Skin of body (tissue), 2 donors: ENCODE data around the gene RAF1. TPM values are rescaled to one million over a fixed set of nuclear protein-coding genes. Genes with fewer than 3 reads are reported as not detected.
"Not testable (repeated sequence)": the region's sequence is repeated elsewhere in the genome, so short reads cannot be mapped to it uniquely, and the experiment has no call there.

ENCODE experiments used
- DNase-seq: peaks from one replicate; lab custom pipeline; 2025; lab: John Stamatoyannopoulos, UW
- total RNA-seq: library from RNA; depleted of rRNA; stranded (reverse); fragments of >200 nt; gene quantifications from one replicate; pipeline ENCODE4 v1.2.3, GENCODE V29; 2014

Gene RAF1
- total RNA-seq, result 112 TPM

DNA sequence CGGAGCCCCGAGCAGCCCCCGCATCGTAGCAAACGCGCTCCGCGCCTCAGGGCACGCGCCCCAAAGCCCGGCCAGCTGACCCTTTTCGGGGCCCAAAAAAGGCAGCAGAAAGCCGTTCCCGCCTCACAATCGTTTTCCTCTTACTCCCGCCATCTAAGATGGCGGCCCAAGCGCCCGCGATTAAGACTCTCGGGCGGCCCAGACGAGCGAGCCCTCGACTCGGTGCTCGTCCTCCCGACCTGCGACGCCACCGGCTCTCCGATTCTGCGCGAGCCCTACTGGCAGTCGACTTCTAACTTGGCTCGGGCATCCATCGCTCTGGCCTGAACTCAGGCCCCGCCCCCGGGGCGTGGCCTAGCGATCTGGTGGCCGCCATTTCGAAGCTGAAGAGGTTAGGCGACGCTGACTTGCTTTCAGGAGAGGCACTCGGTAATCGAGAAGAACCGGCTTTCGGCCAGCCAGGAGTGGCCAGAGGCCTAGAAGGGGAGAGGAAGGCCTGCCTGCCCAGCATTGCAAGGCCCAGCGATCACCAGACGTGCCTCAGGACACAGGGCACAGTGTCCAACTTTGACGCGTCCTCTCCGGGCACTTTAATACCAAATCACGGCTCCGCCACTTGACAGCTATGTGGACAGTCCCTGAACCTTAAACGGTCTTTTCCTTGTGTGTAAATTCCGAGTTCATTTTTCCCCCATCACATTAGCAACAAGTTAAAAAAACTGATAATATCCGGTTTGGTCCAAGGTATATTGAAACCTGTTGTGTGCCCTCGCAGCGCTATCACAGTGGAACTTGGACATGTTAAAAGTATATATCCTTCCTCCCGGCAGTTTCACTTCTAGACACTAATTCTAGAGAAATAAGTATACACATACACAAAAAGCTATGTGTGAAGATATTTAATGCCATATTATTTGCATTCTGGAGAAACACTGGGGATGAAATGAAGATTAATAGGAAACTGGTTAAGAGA lies at the start of gene RAF1:
Gene RAF1, minus strand, starts transcription at position 182 of the 973 bp plus-strand sequence. CDS start 45,396 bp downstream, outside the sequence.
- peak; percentile 98 for DNase-seq

DNA sequence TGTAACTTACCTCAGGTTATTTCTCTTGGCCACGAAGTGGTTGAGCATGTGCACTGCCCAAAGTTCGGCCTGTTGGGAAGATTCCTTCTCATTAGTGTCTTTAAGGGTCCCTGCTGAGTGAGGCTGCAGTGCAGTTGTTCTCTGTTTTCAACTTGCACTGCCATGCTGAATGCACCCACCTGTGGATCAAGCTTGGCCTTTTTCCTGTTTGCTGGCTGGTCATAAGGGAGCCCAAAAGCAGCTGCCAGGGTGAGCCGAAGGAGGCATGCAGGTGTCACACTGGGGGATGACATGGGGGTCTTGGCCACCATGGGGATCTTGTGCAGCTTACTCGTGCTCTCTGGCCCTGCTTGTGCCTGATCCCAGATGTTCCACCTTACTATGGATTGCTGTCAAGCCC lies 46.1 kb upstream of the RAF1 start:
- no peak for DNase-seq

DNA sequence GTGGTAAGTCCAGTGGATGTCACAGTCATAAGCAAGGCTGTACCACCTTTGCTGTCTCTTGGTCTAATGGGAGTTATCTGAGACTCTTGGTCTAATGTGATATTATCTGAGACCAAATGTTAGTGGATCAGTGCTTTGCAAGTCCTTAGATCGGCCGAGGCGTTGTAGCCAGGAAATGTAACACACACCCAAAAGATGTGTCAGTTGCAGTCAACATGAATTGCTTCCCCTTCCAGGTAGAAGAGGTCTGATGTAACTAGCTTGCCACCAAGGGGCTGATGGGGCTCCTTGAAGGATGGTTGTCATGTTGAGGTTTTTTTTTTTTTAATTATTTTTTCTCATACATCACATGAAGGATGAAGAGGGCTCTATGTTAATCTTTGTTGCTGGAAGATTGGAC lies 45.4 kb upstream of the RAF1 start:
- DNase-seq, result no peak

DNA sequence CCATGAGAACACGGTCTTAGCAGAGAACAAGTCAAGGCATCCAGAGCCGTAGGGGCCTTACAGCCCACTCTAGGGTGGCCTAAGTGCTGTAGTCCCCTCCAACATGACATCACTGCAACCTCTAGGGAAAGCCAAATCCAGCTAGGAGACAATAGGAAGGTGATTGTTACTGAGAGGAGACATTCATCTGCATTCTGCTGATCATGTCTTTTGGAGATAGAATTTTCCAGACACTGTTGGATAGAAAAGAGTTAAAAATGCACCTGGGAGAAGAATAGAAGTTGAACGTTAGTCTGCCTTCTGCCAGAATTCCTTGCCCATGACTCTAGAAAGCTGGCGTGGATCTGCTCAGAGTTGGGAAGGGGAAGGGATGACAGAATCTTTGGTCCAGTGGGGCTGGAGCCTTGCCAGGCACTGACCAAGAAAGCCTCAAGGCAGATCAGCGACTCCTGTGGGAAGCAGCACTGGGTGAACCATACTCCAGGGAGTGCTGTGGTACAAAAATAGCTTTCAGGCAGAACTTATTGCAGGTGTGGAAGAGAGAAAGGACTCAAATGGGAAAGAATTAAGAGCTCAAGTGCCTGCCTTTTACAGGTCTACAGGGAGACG lies 44.8 kb upstream of the RAF1 start:
- no peak for DNase-seq

DNA sequence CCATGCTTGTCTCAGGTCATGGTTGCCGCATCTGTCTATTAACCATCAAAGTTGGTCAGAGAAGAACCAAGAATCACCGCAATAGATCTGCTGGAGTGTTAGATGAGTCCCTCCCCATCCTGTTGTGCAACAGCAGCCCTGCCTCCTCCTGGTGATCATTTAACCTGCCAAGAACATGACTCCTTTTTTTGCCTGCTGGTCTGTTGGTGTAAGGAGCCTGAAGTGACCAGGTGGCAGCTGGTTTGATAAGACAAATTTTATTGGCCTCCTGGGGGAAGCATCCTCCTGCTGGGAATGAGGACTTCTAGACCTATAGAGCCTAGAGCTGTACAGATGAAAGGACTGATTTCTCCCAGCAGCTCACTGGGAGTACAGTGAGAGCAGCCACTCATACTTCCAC lies 43.5 kb upstream of the RAF1 start:
- no peak for DNase-seq

DNA sequence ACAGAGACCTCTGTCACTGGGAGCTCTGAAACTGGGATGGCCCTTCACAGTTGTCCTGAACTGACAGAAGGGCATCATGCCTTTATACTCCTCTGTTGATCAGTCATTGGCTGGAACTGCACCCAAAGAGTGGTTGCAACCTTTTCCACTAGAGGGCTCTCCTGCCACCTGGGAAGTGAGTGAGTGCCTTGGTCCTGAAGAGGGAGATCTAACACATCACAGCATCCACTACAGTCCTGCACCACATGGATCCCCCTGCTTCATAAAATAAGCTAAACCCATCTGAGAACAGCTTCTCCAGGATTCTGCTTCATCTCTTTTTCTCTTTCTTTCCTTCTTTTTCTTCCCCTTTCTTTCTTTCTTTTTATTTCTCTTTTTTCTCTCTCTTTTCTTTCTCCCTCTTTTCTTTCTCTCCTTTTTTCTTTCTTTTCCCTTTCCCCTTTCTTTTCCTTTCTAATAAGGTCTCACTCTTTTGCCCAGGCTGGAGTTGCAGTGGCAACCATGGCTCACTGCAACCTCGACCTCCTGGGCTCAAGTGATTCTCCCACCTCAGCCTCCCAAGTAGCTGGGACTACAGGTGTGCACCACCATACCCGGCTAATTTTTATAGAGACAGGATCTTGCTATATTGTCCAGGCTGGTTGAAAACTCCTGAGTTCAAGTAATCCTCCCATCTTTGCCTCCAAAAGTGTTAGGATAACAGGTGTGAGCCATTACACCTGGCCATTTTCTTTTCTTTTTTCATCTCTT lies 42.8 kb upstream of the RAF1 start:
- DNase-seq, result peak; percentile 17

DNA sequence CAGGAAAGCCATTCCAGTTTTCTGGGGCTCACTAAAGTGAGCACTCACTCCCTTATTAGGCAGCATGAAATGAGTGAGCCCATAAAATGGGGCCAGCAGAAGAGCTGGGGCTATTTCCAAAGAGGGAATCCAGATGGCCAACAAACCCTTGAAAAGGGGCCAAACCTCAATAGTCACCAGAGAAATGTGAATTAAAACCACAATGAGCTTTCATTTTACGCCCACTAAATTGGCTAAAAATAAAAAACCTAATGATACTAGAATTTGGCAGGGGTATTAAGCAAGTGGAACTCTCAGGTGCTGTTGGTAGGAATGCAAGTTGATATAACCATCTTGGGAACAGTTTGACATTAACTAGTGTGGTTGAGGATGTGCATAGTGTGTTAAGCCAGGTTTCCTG lies 42.1 kb upstream of the RAF1 start:
- no peak for DNase-seq

DNA sequence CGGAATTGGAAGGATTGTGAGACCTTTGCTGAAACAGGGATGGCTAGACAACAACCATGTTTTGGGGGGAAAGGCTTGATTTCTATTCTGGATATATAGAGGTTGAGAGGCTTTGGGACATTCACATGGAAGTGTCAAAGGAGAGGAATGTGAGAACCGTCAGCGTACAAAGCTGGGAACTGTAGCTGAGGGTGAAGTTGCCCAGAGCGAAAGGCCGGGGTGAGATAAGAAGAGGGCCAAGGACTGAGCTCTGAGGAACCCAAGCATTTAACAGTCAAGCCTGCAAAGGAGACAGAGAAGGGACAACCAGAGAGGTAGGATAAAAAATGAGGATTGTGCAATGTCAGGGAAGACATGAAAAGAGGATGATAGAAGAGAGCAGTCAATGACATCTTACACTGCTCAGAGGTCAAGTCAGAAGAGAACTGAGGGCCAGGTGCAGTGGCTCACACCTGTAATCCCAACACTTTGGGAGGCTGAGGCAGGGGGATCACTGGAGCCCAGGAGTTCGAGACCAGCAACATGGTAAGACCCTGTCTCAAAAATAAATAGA lies 41.5 kb upstream of the RAF1 start:
- DNase-seq, result no peak

DNA sequence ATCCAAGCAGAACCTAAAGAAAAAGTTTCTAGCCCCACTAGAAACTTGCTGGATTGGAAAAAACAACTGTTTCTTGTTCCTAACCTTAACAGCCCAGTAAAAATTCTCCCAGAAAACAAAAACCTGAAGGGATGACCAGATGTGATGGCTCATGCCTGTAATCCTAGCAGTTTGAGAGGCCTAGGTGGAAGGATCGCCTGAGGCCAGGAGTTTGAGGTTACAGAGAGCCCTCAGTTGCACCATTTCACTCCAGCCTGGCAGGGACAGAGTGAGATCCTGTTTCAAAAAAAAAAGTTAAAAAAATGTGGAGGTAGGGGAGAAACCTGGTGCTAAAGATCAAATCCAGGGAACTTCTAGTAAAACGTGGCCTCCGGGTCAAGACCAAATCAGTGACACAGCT lies 38.6 kb upstream of the RAF1 start:
- DNase-seq, result no peak

DNA sequence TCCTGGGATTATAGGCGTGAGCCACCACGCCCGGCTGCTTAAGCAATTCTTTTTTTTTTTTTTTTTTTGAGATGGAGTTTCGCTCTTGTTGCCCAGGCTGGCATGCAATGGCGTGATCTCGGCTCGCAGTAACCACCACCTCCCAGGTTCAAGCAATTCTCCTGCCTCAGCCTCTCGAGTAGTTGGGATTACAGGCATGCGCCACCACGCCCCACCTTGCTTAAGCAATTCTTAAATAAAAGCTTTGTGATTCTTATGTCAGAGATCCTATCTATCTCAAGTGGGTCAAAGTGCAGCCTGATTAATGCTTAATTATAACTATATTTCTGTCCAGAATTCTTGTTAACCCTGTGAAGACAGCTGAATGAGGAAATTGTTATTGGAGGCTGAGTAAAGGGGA lies 37.7 kb upstream of the RAF1 start:
- not testable (repeated sequence) for DNase-seq

DNA sequence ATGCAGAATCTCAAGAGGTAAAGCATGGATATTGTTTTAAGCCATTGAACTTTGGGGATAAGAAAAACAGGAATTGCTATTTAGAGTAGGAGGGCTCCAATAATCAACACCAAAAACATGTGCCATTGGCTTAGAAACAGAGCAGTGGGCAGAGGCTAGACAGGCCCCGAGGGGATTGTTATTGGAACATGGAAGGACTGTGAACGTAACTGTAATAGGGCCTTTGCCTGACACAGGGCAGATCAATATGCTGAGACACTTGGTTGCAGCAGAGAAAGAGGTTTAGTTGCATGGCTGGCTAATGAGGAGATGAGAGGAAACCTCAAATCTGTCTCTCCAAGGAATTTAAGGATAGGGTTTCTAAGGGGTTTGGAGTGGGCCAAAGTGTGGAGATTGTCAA lies 36.9 kb upstream of the RAF1 start:
- DNase-seq, result no peak

DNA sequence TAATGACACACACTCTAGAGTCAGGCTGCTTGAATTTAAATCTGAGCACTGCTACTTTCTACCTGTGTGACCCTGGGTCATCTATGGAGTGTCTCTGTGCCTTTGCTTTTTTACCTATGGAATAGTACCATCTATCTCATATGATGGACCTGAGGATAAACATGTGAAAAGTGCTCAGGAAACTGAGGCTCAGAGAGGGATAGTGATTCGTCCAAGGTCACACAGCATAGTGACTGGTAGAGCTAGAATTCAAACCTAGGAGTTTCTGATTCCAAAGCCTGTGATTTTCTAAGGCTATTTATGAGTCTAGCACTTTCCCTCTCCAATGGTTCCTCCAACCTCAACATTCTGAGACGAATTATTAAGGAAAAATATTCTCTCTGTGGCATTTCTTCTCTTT lies 32.0 kb upstream of the RAF1 start:
- DNase-seq, result no peak

DNA sequence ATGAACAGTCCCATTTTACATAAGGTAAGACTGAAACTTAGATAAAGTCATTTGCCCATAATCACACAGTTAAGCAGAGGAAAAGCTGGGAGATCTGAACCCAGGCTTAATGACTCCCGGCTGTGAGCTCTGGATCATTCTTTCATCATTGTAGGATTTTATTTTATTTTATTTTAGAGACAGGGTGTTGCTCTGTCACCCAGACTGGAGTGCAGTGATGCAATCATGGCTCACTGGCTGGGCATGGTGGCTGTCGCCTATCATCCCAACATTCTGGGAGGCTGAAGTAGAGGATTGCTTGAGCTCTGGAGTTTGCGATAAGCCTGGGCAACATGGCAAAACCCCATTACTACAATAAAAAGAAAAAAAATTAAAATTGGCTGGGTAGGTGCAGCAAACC lies 31.2 kb upstream of the RAF1 start:
- DNase-seq, result no peak

DNA sequence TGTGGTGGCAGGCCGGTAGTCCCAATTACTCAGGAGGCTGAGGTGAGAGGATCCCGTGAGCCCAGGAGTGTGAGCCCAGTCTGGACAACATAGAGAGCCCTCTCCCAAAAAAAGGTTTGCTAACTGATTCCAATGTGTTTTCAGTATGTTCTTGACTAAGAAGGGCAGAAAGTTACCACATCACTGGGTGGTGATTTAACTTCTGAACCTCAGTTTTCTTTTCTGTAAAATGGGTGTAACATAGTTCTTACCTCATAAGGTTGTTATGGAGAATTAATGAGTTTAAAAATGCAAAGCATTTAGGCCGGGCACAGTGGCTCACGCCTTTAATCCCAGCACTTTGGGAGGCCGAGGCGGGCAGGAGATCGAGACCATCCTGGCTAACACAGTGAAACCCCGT lies 28.5 kb upstream of the RAF1 start:
- DNase-seq, result no peak

DNA sequence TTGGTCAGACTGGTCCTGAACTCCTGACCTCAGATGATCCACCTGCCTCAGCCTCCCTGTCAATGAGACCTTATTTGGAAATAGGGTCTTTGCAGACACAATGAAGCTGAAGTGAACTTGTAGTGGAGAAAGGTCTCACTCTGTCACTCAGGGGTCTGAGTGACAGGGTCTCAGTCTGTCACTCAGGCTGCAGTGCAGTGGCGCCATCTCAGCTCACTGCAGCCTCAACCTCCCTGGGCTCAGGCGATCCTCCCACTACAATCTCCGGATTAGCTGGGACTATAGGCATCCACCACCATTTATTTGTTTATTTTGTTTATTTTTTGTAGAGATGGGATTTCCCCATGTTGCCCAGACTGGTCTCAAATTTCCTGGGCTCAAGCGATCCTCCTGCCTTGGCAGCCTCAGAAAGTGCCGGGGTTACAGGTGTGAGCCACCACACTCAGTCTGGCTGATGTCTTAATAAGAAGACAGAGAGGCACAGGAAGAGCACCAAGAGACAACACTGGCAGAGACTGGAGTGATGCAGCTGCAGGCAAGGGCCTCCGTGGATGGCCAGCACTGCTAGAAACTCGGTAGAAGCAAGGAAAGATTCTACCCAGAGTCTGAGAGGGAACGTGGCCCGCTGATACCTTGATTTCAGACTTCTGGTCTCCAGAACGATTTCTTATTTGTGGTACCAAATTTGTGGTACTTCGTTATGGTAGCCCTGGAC lies 26.2 kb upstream of the RAF1 start:
- DNase-seq, result no peak

DNA sequence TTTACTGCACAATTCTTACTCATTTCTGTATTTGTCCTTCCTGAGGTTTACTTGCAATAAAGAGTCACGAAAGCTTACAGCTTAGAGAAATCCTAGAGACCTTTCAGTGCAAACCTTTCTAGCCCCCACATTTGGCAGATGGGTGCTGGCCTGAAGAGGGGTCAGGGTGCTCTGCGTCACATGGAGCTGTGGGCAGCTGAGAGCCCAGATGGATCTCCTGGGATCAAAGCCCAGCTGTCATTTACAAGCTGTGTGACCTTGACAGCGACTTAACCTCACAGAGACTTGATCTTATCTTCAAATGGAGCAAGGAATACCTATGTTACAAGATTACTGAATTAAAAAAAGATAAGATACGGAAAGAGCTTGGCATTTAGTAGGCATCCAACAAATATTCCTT lies 24.0 kb upstream of the RAF1 start:
- no peak for DNase-seq

DNA sequence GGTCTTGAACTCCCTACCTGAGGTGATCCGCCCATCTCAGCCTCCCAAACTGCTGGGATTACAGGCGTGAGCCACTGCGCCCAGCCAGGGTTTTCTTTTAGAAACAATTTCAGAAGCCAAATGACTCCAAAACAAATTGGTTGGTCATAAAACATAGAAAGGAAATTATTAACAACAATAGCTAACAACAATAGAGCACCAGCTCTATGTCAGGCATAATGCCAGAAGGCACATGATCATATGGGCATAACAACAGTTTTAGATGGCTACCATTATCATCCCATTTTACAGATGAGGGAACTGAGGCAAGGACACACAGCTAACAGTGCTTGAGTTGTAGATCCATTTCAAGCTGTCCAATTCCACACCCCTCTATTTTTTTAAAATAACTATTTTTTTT lies 22.2 kb upstream of the RAF1 start:
- no peak for DNase-seq

DNA sequence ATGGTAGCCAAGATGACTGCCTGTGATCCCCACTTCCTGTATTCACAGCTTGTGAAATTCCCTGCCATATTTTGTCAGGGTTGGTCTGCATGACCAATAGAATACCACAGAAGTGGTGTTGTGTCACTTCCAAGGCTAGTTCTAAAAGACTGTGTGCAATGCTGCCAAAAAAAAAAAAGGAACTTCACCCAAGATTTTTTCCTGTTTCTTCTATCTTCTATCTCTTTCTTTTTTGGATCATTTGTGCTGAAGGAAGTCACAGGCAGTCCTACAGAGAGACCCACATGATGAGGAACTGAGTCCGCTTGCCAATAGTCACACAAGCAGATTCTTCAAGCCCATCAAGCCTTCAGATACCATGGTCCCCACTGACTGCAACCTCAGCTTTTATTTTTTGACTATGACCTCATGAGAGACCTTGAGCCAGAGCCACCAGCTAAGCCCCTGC lies 18.1 kb upstream of the RAF1 start:
- no peak for DNase-seq

DNA sequence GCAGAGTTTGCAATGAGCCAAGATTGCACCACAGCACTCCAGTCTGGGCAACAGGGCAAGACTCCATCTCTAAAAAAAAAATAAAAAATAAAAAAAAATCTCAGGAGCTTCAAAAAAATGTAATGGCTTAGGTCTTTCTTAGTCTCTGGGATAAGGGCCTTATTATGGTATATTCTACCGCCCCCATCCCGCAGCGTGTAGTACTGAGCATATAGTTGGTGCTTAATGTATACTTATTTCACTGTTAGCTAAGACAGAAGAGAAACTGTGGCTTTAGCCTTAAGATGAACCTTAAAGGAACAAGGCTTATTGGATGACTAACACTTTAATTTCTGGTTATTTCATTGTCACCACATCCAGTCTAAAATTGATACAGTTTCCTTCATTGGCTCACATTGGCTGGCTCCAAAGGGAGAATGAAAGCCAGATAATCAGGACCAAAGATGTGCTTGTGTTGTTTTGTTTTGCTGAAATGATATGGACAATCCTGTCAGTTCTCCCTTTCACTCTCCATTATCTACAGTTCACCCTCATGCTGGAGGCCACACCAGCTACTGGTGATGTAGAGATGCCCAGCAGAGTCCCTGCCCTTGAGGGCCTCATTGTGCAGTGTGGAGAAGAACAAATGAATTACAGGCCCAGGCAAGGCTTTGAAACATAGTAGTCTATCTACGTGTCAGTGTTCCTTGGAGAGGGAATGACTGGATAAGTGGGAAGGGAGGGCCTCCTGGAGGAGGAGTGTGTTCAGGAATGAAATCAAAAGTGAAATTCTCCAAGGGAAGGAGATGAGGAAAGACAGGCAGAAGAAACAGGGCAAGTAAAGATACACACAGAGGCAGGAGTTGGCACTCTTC lies 17.4 kb upstream of the RAF1 start:
- no peak for DNase-seq

DNA sequence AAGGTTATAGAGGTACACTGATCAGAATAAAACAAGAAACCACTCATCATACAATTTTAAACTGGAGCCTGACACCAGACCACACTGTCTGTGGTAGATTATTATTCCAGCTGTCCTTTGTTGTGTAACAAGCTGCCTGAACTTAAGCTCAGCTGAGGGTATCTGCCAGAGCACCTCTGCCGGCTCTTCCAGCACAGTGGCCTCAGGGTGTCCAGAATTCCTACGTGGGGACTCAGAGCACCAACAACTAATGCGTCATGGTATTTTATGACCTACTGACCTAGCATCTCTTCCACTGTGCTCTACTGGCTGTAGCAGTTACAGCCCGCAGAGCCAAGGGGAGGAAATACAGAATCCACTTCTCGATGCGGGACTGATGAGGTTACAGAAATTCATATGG lies 15.6 kb upstream of the RAF1 start:
- no peak for DNase-seq
